Measurements from ENCODE around the gene SH3RF3. TPM values are rescaled to one million over a fixed set of nuclear protein-coding genes. Genes with fewer than 3 reads are reported as not detected.

Gene SH3RF3
- total RNA-seq, 1 donor from 2014 or later = 7.3 TPM

GRCh38 chr2:109527079-109527478 lies 398.1 kb downstream of the SH3RF3 start:
- DNase-seq (ENCODE audit: low read depth) = no peak

GRCh38 chr2:109527846-109528705 lies 399.1 kb downstream of the SH3RF3 start:
- FAIRE-seq (no peak), DNase-seq (ENCODE audit: low read depth) (no peak)
- no peaks in the 10 kb centered on the region for H3K36me3 ChIP-seq (ENCODE audit: insufficient read depth, low read length)
- H3K27me3 ChIP-seq (ENCODE audit: insufficient read depth, low read length) = peaks cover 6% of the 10 kb centered on the region
- H3K4me3 ChIP-seq (ENCODE audit: insufficient read depth, low read depth, low read length) = no peak overlapping the region
- no peaks in the 10 kb centered on the region for H3K79me2 ChIP-seq (ENCODE audit: insufficient read depth, low read length)
- H3K4me2 ChIP-seq (ENCODE audit: low read length) = no peak overlapping the region
- H3K27ac ChIP-seq (ENCODE audit: low read depth, low read length) = no peak overlapping the region
- H4K20me1 ChIP-seq (ENCODE audit: insufficient read depth, low read length) = no peaks in the 10 kb centered on the region
- no peaks in the 10 kb centered on the region for H3K9me3 ChIP-seq (ENCODE audit: insufficient read depth, low read depth, low read length)
- Mint-ChIP-seq H3K4me1 (ENCODE audit: low read depth, unreplicated experiment) (peaks cover 1% of the 10 kb centered on the region), H3K27me3 (ENCODE audit: low read depth, unreplicated experiment) (peaks cover 40% of the 10 kb centered on the region), H3K36me3 (ENCODE audit: low read depth, unreplicated experiment) (peaks cover 2% of the 10 kb centered on the region), H3K9me3 (ENCODE audit: unreplicated experiment) (no peaks in the 10 kb centered on the region), H3K27ac (ENCODE audit: unreplicated experiment) (no peak overlapping the region), H3K4me3 (ENCODE audit: unreplicated experiment) (no peak overlapping the region)
- H3K4me1 ChIP-seq (ENCODE audit: insufficient read depth, low read length) = no peaks in the 10 kb centered on the region
- no peak for TF ChIP-seq EZH2 (IDR thresholded peaks at IDR 0.05; ENCODE audit: insufficient read depth, low read length)
- TF ChIP-seq CTCF (IDR thresholded peaks at IDR 0.05; ENCODE audit: insufficient read depth, low read depth, low read length) = no peak
- no peak overlapping the region for H2AFZ ChIP-seq (ENCODE audit: low read depth, low read length)
- no peak overlapping the region for H3K9ac ChIP-seq (ENCODE audit: low read length)

More at GRCh38 chr2:109527079-109527478, 398.1 kb downstream of the SH3RF3 start:
- Mint-ChIP-seq H3K27ac (ENCODE audit: unreplicated experiment) (no peak overlapping the region), H3K27me3 (ENCODE audit: low read depth, unreplicated experiment) (peaks cover 35% of the 10 kb centered on the region), H3K4me3 (ENCODE audit: unreplicated experiment) (no peak overlapping the region), H3K9me3 (ENCODE audit: unreplicated experiment) (no peaks in the 10 kb centered on the region), H3K36me3 (ENCODE audit: low read depth, unreplicated experiment) (peaks cover 1% of the 10 kb centered on the region), H3K4me1 (ENCODE audit: low read depth, unreplicated experiment) (peaks cover 1% of the 10 kb centered on the region)
- Histone ChIP-seq H4K20me1 (ENCODE audit: insufficient read depth, low read length) (no peaks in the 10 kb centered on the region), H3K9ac (ENCODE audit: low read length) (no peak overlapping the region), H3K9me3 (ENCODE audit: insufficient read depth, low read depth, low read length) (no peaks in the 10 kb centered on the region), H3K4me2 (ENCODE audit: low read length) (no peak overlapping the region), H3K27me3 (ENCODE audit: insufficient read depth, low read length) (peaks cover 10% of the 10 kb centered on the region), H2AFZ (ENCODE audit: low read depth, low read length) (no peak overlapping the region), H3K36me3 (ENCODE audit: insufficient read depth, low read length) (no peaks in the 10 kb centered on the region), H3K27ac (ENCODE audit: low read depth, low read length) (no peak overlapping the region), H3K4me3 (ENCODE audit: insufficient read depth, low read depth, low read length) (no peak overlapping the region), H3K79me2 (ENCODE audit: insufficient read depth, low read length) (no peaks in the 10 kb centered on the region), H3K4me1 (ENCODE audit: insufficient read depth, low read length) (no peaks in the 10 kb centered on the region)
- TF ChIP-seq EZH2 (IDR thresholded peaks at IDR 0.05; ENCODE audit: insufficient read depth, low read length) (no peak), CTCF (IDR thresholded peaks at IDR 0.05; ENCODE audit: insufficient read depth, low read depth, low read length) (no peak)
- no peak for FAIRE-seq
